GM19351 (cell line): ENCODE data around the gene ERVW-1.
"Not testable (repeated sequence)": the region's sequence is repeated elsewhere in the genome, so short reads cannot be mapped to it uniquely, and the experiment has no call there.

Source experiments
- ATAC-seq: cut with Tn5 transposase; IDR thresholded peaks from one replicate; pipeline ENCODE4 v1.9.1; 2021; ENCODE audit warnings: mild to moderate bottlenecking, moderate library complexity; ENCODE audit not compliant: unreplicated experiment

The ERVW-1 gene

GRCh38 chr7:92477681-92478080, at the start of gene ERVW-1:
Gene ERVW-1, minus strand, starts transcription at chr7:92477946. Its CDS starts 7,565 bp downstream, at chr7:92470381.
- not testable (repeated sequence) for ATAC-seq

GRCh38 chr7:92523110-92523509, 45.4 kb upstream of the ERVW-1 start:
- ATAC-seq = no peak

GRCh38 chr7:92520024-92520423, 42.3 kb upstream of the ERVW-1 start:
- ATAC-seq = no peak

GRCh38 chr7:92517631-92518030, 39.9 kb upstream of the ERVW-1 start:
- no peak for ATAC-seq

GRCh38 chr7:92513167-92513902, 35.6 kb upstream of the ERVW-1 start:
- no peak for ATAC-seq

- no peak for ATAC-seq
Measured at GRCh38 chr7:92508946-92509345, 31.2 kb upstream of the ERVW-1 start.

- ATAC-seq = no peak
Measured at GRCh38 chr7:92506363-92506762, 28.6 kb upstream of the ERVW-1 start.

- no peak for ATAC-seq
Measured at GRCh38 chr7:92504563-92504962, 26.8 kb upstream of the ERVW-1 start.

- ATAC-seq = no peak
Measured at GRCh38 chr7:92503767-92504166, 26.0 kb upstream of the ERVW-1 start.

- no peak for ATAC-seq
Measured at GRCh38 chr7:92498557-92498956, 20.8 kb upstream of the ERVW-1 start.

- no peak for ATAC-seq
Measured at GRCh38 chr7:92496876-92497275, 19.1 kb upstream of the ERVW-1 start.

GRCh38 chr7:92489634-92490033, 11.9 kb upstream of the ERVW-1 start:
- ATAC-seq = no peak

GRCh38 chr7:92487804-92488203, 10.1 kb upstream of the ERVW-1 start:
- no peak for ATAC-seq

GRCh38 chr7:92485974-92486373, 8.2 kb upstream of the ERVW-1 start:
- no peak for ATAC-seq

- no peak for ATAC-seq
Measured at GRCh38 chr7:92485267-92485892, 7.6 kb upstream of the ERVW-1 start.

- not testable (repeated sequence) for ATAC-seq
Measured at GRCh38 chr7:92484226-92484625, 6.5 kb upstream of the ERVW-1 start.

- ATAC-seq = not testable (repeated sequence)
Measured at GRCh38 chr7:92483624-92484023, 5.9 kb upstream of the ERVW-1 start.

GRCh38 chr7:92479146-92479545, 1.4 kb upstream of the ERVW-1 start:
- not testable (repeated sequence) for ATAC-seq

GRCh38 chr7:92478711-92479110, 965 bp upstream of the ERVW-1 start:
- ATAC-seq = no peak

- no peak for ATAC-seq
Measured at GRCh38 chr7:92478095-92478494, 349 bp upstream of the ERVW-1 start.

- not testable (repeated sequence) for ATAC-seq
Measured at GRCh38 chr7:92475851-92476590, 1.7 kb downstream of the ERVW-1 start.

- ATAC-seq = not testable (repeated sequence)
Measured at GRCh38 chr7:92475261-92475770, 2.4 kb downstream of the ERVW-1 start.
